NCI-H1694 (cell line): Measurements from ENCODE around the gene MS4A10.

ENCODE experiments used
- DNase-seq: peaks from one replicate; lab custom pipeline; 2025; lab: John Stamatoyannopoulos, UW

MS4A10 gene

GRCh38 chr11:60830478-60831142, 45.5 kb downstream of the MS4A10 start:
- DNase-seq = peak; percentile 95

- DNase-seq = no peak
These were observed 46.0 kb downstream of the MS4A10 start for GRCh38 chr11:60831143-60831500.

- DNase-seq = no peak
These were observed 46.5 kb downstream of the MS4A10 start for GRCh38 chr11:60831501-60832079.

- no peak for DNase-seq
These were observed 49.8 kb downstream of the MS4A10 start for GRCh38 chr11:60834742-60835533.

GRCh38 chr11:60835534-60835846, 50.4 kb downstream of the MS4A10 start:
- no peak for DNase-seq

GRCh38 chr11:60836866-60837515, 51.9 kb downstream of the MS4A10 start:
- DNase-seq = no peak

- DNase-seq = no peak
These were observed 53.0 kb downstream of the MS4A10 start for GRCh38 chr11:60838132-60838531.

GRCh38 chr11:60840470-60841430, 55.6 kb downstream of the MS4A10 start:
- no peak for DNase-seq

GRCh38 chr11:60841797-60842667, 56.9 kb downstream of the MS4A10 start, which contains the start of gene CCDC86:
CCDC86 (plus strand) TSS chr11:60842113; CDS start chr11:60842125, 12 bp downstream.
- DNase-seq = peak; percentile 77

- no peak for DNase-seq
These were observed 57.8 kb downstream of the MS4A10 start for GRCh38 chr11:60842668-60843600.

GRCh38 chr11:60844045-60844869, 59.1 kb downstream of the MS4A10 start:
- no peak for DNase-seq

- DNase-seq = no peak
These were observed 59.7 kb downstream of the MS4A10 start for GRCh38 chr11:60844870-60845221.

- DNase-seq = no peak
These were observed 60.2 kb downstream of the MS4A10 start for GRCh38 chr11:60845338-60845737.

GRCh38 chr11:60847281-60847680, 62.1 kb downstream of the MS4A10 start:
- no peak for DNase-seq

GRCh38 chr11:60847896-60848295, 62.8 kb downstream of the MS4A10 start:
- no peak for DNase-seq

GRCh38 chr11:60848714-60849151, 63.6 kb downstream of the MS4A10 start:
- no peak for DNase-seq

- no peak for DNase-seq
These were observed 64.7 kb downstream of the MS4A10 start for GRCh38 chr11:60849641-60850520.
